Vagina (tissue), 2 donors: ENCODE results near the gene DDB1.

Experiments
- POLR2AphosphoS5 ChIP-seq, 2 donors: sonication (generic); formaldehyde crosslinking; IDR thresholded peaks; one replicate each; pipeline ENCODE4 v1.9.0; 2017; ENCODE audit warnings: antibody characterized with exemption in 2 of 2, mild to moderate bottlenecking in 2 of 2, low read depth in 1 of 2; ENCODE audit not compliant: insufficient read depth in 1 of 2
- TF ChIP-seq, protein P1 (sequence below), 3 experiments: fragments of 450-650 bp in 2 of 3; fragments of 200-600 bp in 1 of 3; sonication (generic) in 1 of 3; IDR thresholded peaks; one replicate each; pipeline ENCODE4 v1.5.1; 2017 to 2019; ENCODE audit warnings: antibody characterized with exemption in 3 of 3, mild to moderate bottlenecking in 2 of 3, moderate library complexity in 2 of 3

DNA sequence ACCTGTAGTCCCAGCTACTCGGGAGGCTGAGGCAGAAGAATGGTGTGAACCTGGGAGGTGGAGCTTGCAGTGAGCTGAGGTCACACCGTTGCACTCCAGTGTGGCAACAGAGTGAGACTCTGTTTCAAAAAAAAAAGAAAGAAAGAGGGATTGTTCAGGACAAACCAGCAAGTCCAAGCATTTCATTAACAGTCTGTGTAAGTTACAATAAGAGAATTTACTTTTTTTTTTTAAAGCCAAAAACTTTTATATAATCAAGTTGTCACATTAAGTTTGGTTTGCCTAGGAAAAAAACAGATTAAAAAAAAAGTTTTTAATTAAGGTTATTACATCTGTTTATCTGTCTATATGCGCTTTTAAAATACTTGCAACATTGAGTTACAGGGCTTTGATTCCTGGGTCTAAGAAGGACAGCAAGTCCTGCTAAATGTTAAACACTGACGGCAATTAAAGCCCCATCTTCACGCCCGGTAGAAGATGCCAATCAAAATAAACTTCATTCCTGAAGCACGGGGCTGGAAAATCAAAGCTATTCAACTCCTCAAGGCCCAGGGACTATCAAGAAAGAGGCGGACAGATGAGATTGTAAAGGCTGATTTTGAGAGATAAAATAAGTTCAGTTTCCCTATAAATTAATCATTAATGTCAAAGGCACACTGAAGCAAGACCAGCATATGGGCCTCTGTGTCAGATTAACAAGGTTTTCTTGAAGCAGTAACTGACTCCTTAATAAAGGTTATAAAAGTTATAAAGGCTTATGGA is 39.9 kb upstream of the DDB1 start:
- no peak for TF ChIP-seq POLR2AphosphoS5 (IDR thresholded peaks at IDR 0.05; ENCODE audit: insufficient read depth in 1 of 2, low read depth in 1 of 2)
- TF ChIP-seq, protein P1, sequence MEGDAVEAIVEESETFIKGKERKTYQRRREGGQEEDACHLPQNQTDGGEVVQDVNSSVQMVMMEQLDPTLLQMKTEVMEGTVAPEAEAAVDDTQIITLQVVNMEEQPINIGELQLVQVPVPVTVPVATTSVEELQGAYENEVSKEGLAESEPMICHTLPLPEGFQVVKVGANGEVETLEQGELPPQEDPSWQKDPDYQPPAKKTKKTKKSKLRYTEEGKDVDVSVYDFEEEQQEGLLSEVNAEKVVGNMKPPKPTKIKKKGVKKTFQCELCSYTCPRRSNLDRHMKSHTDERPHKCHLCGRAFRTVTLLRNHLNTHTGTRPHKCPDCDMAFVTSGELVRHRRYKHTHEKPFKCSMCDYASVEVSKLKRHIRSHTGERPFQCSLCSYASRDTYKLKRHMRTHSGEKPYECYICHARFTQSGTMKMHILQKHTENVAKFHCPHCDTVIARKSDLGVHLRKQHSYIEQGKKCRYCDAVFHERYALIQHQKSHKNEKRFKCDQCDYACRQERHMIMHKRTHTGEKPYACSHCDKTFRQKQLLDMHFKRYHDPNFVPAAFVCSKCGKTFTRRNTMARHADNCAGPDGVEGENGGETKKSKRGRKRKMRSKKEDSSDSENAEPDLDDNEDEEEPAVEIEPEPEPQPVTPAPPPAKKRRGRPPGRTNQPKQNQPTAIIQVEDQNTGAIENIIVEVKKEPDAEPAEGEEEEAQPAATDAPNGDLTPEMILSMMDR (IDR thresholded peaks at IDR 0.05) = no peak
